GM18526 (cell line): ENCODE data around the gene SPINK4.
A peak's percentile ranks its signal among the peaks of the same experiment; 100 is the strongest.

Experiments used
- POLR2A ChIP-seq: IDR thresholded peaks from 3 replicates; pipeline ENCODE4 v1.6.1; 2011; ENCODE audit not compliant: insufficient read length; ENCODE audit errors: extremely low read depth

The SPINK4 gene

DNA sequence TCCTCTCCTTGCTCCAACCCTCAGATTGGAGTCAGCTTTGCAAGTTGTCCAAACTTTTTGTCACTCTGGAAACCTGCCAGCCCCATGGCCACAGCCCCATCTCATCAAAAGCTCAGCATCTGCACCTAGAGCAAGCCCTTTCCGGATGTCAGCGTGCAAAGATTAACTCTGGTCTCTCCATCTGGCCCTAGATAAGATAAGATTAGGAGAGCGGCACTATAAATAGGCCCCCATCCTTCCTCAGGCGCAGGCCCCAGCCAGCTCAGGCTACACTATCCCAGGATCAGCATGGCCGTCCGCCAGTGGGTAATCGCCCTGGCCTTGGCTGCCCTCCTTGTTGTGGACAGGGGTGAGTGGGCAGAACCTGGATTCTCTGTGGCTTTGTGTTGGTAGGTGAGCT lies at the start of gene SPINK4:
Gene SPINK4 (plus strand): TSS at position 247 of the 400 bp plus-strand sequence. CDS start 42 bp downstream, at position 289.
- TF ChIP-seq POLR2A: no peak

- no peak for TF ChIP-seq POLR2A
Measured at GRCh38 chr9:33192493-33193255, 47.3 kb upstream of the SPINK4 start.

DNA sequence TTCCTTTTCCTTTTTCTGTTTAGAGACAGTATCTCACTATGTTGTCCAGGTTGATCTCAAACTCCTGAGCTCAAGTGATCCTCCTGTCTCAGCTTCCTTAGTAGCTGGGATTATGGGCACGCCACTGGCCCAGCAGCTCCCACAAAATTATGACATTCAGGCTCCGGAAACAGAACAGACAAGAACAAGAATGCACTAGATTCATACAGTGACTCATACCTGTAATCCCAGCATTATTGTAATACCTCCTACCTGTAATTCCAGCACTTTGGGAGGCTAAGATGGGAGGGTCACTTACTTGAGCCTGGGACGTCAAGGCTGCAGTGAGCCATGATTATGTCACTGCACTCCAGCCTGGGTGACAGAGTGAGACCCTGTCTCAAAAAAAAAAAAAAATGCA lies 46.1 kb upstream of the SPINK4 start:
- no peak for TF ChIP-seq POLR2A

- TF ChIP-seq POLR2A: no peak
Measured at GRCh38 chr9:33196736-33197135, 43.2 kb upstream of the SPINK4 start.

DNA sequence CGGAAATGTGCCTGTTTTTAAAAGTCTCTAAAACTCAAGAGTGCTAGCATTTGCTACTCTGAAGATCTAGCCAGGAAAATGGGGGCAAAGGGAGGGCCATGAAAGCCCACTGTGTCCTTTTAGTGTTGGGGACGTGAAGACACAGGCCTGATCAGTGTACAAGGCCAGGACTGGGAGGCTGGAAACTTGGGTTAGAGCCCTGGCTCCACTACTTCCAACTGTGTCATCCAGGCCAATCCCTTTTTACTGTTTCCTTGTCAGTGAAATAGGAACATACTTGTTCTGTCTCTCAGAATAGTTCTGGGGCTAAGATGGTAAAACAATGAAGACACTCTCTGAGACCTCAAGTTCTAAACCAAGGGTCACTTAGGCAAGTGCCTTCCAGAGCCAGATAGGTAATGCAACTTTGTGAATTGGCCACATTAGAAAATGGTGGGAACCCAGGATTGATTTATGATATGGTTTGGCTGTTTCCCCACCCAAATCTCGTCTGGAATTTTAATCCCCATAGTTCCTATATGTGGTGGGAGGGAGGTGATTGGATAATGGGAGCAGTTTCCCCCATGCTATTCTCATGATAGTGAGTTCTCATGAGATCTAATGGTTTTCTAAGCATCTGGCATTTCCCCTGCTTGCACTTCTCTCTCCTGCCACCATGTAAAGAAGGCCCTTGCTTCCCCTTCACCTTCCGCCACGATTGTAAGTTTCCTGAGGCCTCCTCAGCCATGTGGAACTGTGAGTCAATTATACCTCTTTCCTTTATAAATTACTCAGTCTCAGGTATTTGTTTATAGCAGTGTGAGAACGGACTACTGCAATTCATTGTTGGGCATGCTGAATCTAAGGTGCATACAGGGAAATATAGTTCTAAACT lies 42.5 kb upstream of the SPINK4 start:
- TF ChIP-seq POLR2A: no peak

DNA sequence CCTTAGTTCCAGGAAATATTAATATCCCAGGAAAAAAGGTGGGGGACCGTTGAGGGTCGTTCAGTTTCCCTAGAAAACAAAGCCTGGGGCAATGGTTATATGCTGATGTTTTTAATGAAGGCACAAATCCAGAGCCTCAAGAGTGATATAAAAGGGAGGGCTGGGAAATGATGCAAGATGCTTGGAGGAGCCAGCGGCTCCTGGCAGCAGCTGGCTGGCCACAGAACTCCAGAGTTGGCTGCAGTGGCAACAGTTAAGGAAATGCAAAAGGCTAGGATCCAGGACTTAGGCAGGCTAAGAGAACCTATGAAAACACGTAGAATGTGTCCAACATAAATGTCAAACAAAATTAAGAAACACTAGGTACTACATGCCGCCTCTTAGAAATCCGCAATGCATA lies 41.8 kb upstream of the SPINK4 start:
- no peak for TF ChIP-seq POLR2A

DNA sequence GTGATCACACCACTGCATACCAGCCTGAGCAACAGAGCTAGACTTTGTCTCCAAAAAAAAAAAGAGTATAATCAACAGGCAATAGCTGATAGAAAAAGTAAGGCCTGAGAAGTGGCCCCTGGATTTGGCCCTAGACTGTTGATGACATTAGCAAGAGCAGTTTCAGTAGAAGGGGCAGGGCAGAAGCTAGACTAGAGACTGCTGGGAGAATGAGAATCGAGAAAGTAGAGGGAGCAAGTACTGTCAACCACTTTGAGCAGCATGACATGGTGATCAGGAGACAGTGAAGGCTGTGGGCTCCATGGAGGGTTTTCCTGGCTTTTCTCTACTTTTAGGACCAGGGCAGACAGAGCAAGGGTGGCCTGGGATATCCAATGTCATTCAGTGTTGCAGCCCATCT lies 37.9 kb upstream of the SPINK4 start:
- no peak for TF ChIP-seq POLR2A

- TF ChIP-seq POLR2A: peak; percentile 25
Measured at GRCh38 chr9:33202552-33203201, 37.3 kb upstream of the SPINK4 start.

- no peak for TF ChIP-seq POLR2A
Measured at GRCh38 chr9:33209394-33209793, 30.6 kb upstream of the SPINK4 start.

DNA sequence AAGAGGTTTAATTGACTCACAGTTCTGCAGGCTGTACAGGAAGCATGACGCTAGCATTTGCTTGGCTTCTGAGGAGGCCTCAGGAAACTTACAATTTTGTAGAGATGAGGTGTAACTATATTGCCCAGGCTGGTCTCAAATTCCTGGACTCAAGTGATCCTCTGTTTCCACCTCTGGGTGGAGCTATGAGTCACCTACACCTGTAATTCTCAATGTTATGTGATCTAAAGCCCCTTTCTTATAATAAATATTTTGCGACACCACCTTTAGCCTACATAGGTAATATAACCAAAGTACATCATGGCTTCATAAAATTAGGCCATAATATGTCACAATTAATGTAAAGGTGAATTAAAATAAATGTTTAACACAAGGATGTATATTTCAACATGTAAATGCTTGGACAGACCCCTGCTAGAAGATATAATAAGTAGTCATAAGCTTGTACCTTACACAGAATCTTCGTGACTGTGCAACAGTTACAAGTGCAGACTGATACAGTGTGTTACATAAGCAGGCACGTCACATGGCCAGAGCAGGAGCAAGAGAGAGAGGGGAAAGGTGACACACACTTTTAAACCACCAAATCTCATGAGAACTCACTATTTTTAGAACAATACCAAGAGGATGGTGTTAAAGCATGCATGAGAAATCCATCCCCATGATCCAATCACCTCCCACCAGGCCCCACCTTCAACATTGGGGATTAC lies 29.8 kb upstream of the SPINK4 start:
- TF ChIP-seq POLR2A: no peak

- TF ChIP-seq POLR2A: no peak
Measured at GRCh38 chr9:33211695-33212393, 28.1 kb upstream of the SPINK4 start.

- no peak for TF ChIP-seq POLR2A
Measured at GRCh38 chr9:33220681-33221567, 19.0 kb upstream of the SPINK4 start.

- no peak for TF ChIP-seq POLR2A
Measured at GRCh38 chr9:33221568-33221884, 18.4 kb upstream of the SPINK4 start.

GRCh38 chr9:33222031-33222430 lies 17.9 kb upstream of the SPINK4 start:
- no peak for TF ChIP-seq POLR2A
